Upper lobe of left lung (tissue), 4 donors: ENCODE measurements around the gene GKN2.

Experiments used
- POLR2A ChIP-seq, 4 donors: fragments of 450-650 bp; IDR thresholded peaks; one replicate each; pipeline ENCODE4 v1.5.1; 2016 to 2017; ENCODE audit warnings: antibody characterized with exemption in 4 of 4, mild to moderate bottlenecking in 2 of 4
- TF ChIP-seq, protein P1 (sequence below), 6 experiments: fragments of 450-650 bp in 4 of 6; fragments of 200-600 bp in 2 of 6; sonication (generic) in 2 of 6; IDR thresholded peaks; one replicate each; pipeline ENCODE4 v1.5.1; 2016 to 2019; ENCODE audit warnings: antibody characterized with exemption in 6 of 6

DNA sequence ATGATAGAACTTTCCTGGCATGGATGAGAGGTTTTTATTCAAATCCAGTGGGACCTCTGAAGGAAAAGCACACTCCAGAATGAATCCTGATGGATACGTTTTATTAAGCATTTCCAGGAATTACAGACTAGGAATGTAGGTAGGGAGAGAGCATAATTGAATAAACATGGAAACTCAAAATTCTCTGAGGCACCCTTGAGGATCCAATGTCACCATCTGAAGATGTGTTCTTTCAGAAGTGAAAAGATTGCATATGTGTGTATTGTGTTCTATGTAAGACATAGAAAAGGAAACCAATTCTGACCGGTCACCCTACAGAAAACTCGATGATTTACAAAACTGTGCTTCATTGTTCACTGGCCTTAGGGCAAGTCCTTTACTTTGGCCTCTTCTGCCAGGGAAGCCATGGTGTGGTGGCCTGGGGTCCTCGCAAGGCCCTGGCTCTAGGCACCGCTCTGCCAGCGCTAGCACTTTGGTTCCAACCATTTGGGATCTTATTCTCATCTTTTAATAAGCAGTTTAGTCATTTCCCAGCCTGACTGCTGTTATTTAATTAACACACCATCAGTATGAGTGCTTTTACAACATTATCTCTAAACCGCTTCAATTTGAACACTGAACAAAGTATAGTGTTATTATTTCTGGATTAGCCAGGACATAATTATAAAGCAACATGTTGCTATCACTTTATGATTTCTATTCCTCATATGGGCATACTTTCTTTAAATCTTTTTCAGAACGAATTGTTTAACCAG is 17.2 kb upstream of the GKN2 start:
- TF ChIP-seq, protein P1, sequence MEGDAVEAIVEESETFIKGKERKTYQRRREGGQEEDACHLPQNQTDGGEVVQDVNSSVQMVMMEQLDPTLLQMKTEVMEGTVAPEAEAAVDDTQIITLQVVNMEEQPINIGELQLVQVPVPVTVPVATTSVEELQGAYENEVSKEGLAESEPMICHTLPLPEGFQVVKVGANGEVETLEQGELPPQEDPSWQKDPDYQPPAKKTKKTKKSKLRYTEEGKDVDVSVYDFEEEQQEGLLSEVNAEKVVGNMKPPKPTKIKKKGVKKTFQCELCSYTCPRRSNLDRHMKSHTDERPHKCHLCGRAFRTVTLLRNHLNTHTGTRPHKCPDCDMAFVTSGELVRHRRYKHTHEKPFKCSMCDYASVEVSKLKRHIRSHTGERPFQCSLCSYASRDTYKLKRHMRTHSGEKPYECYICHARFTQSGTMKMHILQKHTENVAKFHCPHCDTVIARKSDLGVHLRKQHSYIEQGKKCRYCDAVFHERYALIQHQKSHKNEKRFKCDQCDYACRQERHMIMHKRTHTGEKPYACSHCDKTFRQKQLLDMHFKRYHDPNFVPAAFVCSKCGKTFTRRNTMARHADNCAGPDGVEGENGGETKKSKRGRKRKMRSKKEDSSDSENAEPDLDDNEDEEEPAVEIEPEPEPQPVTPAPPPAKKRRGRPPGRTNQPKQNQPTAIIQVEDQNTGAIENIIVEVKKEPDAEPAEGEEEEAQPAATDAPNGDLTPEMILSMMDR (IDR thresholded peaks at IDR 0.05): no peak
- TF ChIP-seq POLR2A (IDR thresholded peaks at IDR 0.05): no peak
